OCI-LY1 (cell line): Measurements from ENCODE around the gene TREM2.

ENCODE experiments used
- H2AFZ ChIP-seq: fragments of 200-600 bp; sonication (generic), shearing (Covaris generic); 2 replicates; pipeline ENCODE4 v1.6.0; 2014; ENCODE audit warnings: antibody characterized with exemption, mild to moderate bottlenecking, low read length
- H3F3A ChIP-seq: fragments of 200-600 bp; sonication (generic), shearing (Covaris generic); 2 replicates; pipeline ENCODE4 v1.6.0; 2014; ENCODE audit warnings: mild to moderate bottlenecking, antibody characterized with exemption, low read length, moderate library complexity; ENCODE audit not compliant: insufficient read depth
- H3K27ac ChIP-seq: fragments of 200-600 bp; sonication (generic); 2 replicates; pipeline ENCODE4 v1.5.1; 2014; ENCODE audit warnings: low read length, mixed run types, mild to moderate bottlenecking, low read depth; ENCODE audit not compliant: poor library complexity, severe bottlenecking
- H3K27me3 ChIP-seq: fragments of 200-600 bp; sonication (generic); 2 replicates; pipeline ENCODE4 v1.6.0; 2014; ENCODE audit warnings: antibody characterized with exemption, mild to moderate bottlenecking, low read length, moderate library complexity; ENCODE audit not compliant: insufficient read depth
- H3K36me3 ChIP-seq: fragments of 200-600 bp; sonication (generic); 2 replicates; pipeline ENCODE4 v1.6.1; 2014; ENCODE audit warnings: mild to moderate bottlenecking, antibody characterized with exemption, low read length, moderate library complexity, mixed read lengths; ENCODE audit not compliant: insufficient read depth
- H3K4me1 ChIP-seq: fragments of 200-600 bp; sonication (generic); 2 replicates; pipeline ENCODE4 v1.5.1; 2014; ENCODE audit warnings: mild to moderate bottlenecking, low read length, moderate library complexity; ENCODE audit not compliant: insufficient read depth, severe bottlenecking
- H3K4me2 ChIP-seq: fragments of 200-600 bp; sonication (generic), shearing (Covaris generic); 2 replicates; pipeline ENCODE4 v1.6.1; 2014; ENCODE audit warnings: low read length
- H3K4me3 ChIP-seq: fragments of 200-600 bp; sonication (generic); 2 replicates; pipeline ENCODE4 v1.5.1; 2014; ENCODE audit warnings: low read length, low read depth, mild to moderate bottlenecking, mixed read lengths; ENCODE audit not compliant: poor library complexity, severe bottlenecking
- H3K79me2 ChIP-seq: fragments of 200-600 bp; shearing (Covaris generic); 2 replicates; pipeline ENCODE4 v1.6.1; 2016; ENCODE audit warnings: mixed run types, low read length, mixed read lengths; ENCODE audit not compliant: insufficient read depth
- H3K9ac ChIP-seq: fragments of 200-600 bp; sonication (generic), shearing (Covaris generic); 2 replicates; pipeline ENCODE4 v1.6.1; 2014; ENCODE audit warnings: mild to moderate bottlenecking, low read length, mixed read lengths
- H3K9me2 ChIP-seq: fragments of 200-600 bp; sonication (generic), shearing (Covaris generic); 2 replicates; pipeline ENCODE4 v1.6.1; 2014; ENCODE audit warnings: low read depth, mild to moderate bottlenecking, low read length, mixed read lengths
- H3K9me3 ChIP-seq: fragments of 200-600 bp; shearing (Covaris generic); 2 replicates; pipeline ENCODE4 v1.6.1; 2014; ENCODE audit warnings: low read length, mixed read lengths
- H4K20me1 ChIP-seq: fragments of 200-600 bp; sonication (generic), shearing (Covaris generic); 2 replicates; pipeline ENCODE4 v1.6.0; 2016; ENCODE audit warnings: mild to moderate bottlenecking, low read length; ENCODE audit not compliant: insufficient read depth
- CTCF ChIP-seq: fragments of 200-600 bp; sonication (generic), shearing (Covaris generic); IDR thresholded peaks from 2 replicates; pipeline ENCODE4 v1.5.1; 2017; ENCODE audit warnings: mild to moderate bottlenecking, antibody characterized with exemption, low read length, moderate library complexity, mixed read lengths
- EZH2 ChIP-seq: fragments of 200-600 bp; sonication (generic), shearing (Covaris generic); IDR thresholded peaks from 2 replicates; pipeline ENCODE4 v1.8.0; 2017; ENCODE audit warnings: borderline replicate concordance, mixed run types, mild to moderate bottlenecking, antibody characterized with exemption, low read length, moderate library complexity, mixed read lengths

The TREM2 gene

GRCh38 chr6:41200296-41200900 lies 37.5 kb upstream of the TREM2 start:
- H4K20me1 ChIP-seq: no peaks in the 10 kb centered on the region
- peak overlapping the region; percentile 48 for H3K4me2 ChIP-seq
- H3K36me3 ChIP-seq: no peaks in the 10 kb centered on the region
- no peak for TF ChIP-seq EZH2
- TF ChIP-seq CTCF: no peak
- H2AFZ ChIP-seq: no peak overlapping the region
- H3K27me3 ChIP-seq: no peaks in the 10 kb centered on the region
- no peaks in the 10 kb centered on the region for H3F3A ChIP-seq
- peak overlapping the region; percentile 25 for H3K4me3 ChIP-seq
- no peaks in the 10 kb centered on the region for H3K9me3 ChIP-seq
- H3K9me2 ChIP-seq: no peaks in the 10 kb centered on the region
- peak overlapping the region; percentile 73 for H3K27ac ChIP-seq
- H3K9ac ChIP-seq: peak overlapping the region; percentile 16; the same call in 1 of the 2 replicates
- peaks cover 27% of the 10 kb centered on the region for H3K4me1 ChIP-seq
- H3K79me2 ChIP-seq: no peaks in the 10 kb centered on the region

GRCh38 chr6:41199552-41200246 lies 36.8 kb upstream of the TREM2 start:
- no peak overlapping the region for H2AFZ ChIP-seq
- H3F3A ChIP-seq: no peaks in the 10 kb centered on the region
- no peaks in the 10 kb centered on the region for H3K9me2 ChIP-seq
- H3K4me3 ChIP-seq: no peak overlapping the region
- peak overlapping the region; percentile 48; the same call in 1 of the 2 replicates for H3K4me2 ChIP-seq
- H4K20me1 ChIP-seq: no peaks in the 10 kb centered on the region
- no peaks in the 10 kb centered on the region for H3K9me3 ChIP-seq
- peak overlapping the region; percentile 3; the same call in 1 of the 2 replicates for H3K9ac ChIP-seq
- TF ChIP-seq EZH2: no peak
- no peak for TF ChIP-seq CTCF
- no peaks in the 10 kb centered on the region for H3K79me2 ChIP-seq
- H3K27me3 ChIP-seq: no peaks in the 10 kb centered on the region
- no peaks in the 10 kb centered on the region for H3K36me3 ChIP-seq
- peaks cover 27% of the 10 kb centered on the region for H3K4me1 ChIP-seq
- peak overlapping the region; percentile 73 for H3K27ac ChIP-seq

GRCh38 chr6:41197234-41197633 lies 34.3 kb upstream of the TREM2 start:
- Histone ChIP-seq H3F3A (no peaks in the 10 kb centered on the region), H3K4me1 (peaks cover 27% of the 10 kb centered on the region), H3K79me2 (no peaks in the 10 kb centered on the region), H3K27me3 (no peaks in the 10 kb centered on the region), H3K9me3 (no peaks in the 10 kb centered on the region), H3K4me2 (no peak overlapping the region), H2AFZ (no peak overlapping the region), H3K9me2 (no peaks in the 10 kb centered on the region), H3K9ac (no peak overlapping the region), H4K20me1 (no peaks in the 10 kb centered on the region), H3K27ac (no peak overlapping the region), H3K36me3 (no peaks in the 10 kb centered on the region), H3K4me3 (no peak overlapping the region)
- TF ChIP-seq EZH2 (no peak), CTCF (no peak)
